Measurements from ENCODE around the gene NAA35.
"Not testable (repeated sequence)": the region's sequence is repeated elsewhere in the genome, so short reads cannot be mapped to it uniquely, and the experiment has no call there.

Gene NAA35

DNA sequence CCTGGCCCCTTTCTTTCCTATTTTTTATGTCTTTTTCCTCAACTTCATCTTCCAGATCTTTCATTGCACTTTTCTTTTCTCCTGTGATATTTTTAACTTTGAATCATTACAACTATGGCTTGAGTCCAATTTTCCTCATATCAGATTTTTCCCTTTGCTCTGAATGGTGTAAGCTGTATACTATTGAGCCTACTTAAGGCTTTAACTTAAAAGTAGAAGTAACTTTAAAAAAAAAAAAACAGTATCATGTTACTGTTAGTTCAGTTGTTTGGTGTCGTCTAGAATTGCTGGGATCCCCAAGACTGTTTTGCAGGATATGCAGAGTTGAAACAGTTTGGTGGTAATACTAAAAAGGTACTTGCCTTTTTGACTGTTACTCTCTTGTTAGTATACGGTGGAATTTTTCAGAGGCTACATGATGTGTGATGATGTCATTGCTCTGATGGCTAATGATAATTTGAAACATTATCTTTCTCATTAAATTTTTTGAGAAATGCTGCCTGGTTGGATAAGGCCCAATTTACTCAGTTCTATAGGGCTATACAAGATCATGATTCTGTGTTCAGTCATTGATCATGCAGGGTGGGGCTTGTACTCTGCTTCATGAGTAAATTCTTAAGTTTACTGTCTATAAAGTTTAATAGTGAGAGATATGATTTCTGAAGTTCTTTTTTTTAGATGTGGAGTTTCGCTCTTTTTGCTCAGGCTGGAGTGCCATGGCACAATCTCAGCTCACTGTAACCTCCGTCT is 8.8 kb downstream of the NAA35 start:
- no peak for DNase-seq

DNA sequence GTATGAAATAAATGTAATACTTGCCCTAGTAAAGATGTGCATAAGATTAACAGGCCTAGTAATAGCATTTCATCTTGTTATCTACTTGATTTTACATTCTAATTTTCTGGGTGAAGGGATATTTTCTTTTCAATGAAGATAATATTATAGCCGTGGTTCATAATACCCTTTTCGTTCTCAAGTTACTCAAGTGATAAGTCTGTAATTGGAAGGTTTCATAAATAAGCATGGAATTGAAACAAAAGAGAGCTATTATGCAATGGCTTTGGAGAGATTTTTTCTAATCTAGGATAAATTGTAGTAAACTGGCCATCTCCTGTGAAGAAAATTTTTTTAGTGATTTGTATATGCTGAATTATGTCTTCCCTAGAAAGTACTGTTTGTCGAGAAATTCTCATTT is 19.0 kb downstream of the NAA35 start:
- DNase-seq, result no peak

DNA sequence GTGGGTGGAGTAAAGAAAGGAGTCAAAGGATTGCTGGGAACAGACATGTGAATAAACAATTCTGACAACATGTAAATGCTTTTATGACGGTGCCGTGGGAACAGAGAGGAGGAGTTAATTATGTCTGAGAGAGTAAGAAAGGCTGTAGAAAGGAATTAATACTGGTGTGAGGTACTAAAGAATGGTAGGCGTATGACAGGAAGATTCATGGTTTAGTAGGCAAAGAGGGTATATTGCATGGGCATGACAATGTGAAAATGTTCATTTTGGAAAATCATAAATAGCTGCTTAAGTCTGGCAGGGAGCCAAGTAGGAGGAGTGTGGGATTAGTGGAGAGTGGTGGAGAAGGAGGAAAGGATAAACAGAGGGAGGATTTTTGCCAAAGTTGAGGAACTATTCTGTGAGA is 19.7 kb downstream of the NAA35 start:
- peak; percentile 7 for DNase-seq

DNA sequence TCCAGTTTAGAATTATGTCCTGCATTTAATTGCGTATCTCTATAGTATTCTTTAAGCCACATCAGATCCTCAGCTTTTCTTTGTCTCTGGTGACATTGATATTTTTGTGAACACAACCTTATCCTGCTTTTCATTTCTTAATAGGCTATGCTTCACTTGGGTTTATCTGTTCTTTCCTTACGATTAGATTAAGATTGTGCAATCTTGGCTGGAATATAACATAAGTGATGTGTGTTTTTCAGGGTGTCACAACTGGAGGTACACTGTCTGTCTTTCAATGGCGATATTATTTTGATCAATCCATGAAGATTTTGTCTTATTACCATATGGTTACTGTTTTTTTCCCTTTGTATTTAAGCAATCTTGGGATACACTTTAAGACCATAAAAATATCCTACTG is 23.6 kb downstream of the NAA35 start:
- no peak for DNase-seq

DNA sequence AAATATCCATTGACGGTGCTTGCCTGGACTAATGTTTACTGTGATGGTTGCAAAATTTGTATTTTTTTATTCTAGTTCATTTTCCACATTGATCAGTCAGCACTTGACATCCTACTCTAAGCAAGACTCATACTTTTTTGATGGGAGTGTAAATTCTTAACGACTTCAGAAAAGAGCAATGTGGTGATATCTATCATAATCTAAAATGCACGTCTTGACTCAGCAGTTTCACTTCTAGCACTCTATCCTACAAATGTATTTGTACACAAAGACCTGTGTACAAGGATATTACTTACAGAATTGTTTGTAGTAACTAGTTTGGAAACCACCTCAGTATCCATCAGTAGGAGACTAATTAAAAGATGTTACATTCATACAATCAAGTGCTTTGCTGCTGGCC is 24.0 kb downstream of the NAA35 start:
- DNase-seq, result no peak

DNA sequence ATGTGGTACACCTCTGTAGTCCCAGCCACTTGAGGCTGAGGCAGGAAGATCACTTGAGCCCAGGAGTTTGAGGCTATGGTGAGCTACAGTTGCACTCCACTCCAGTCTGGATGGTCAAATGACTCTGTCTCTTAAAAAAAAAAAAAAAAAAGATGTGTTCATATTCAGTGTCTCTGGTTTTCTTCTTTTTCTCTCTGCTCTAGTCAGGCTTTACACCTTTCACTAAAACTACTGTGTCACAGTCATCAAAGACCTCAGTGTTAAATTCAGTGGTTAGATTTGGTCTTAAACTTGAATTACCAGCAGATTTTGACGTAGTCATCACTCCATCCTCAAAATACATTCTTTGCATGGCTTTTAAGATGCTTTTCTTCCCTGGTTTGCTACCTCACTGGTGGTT is 28.8 kb downstream of the NAA35 start:
- no peak for DNase-seq

DNA sequence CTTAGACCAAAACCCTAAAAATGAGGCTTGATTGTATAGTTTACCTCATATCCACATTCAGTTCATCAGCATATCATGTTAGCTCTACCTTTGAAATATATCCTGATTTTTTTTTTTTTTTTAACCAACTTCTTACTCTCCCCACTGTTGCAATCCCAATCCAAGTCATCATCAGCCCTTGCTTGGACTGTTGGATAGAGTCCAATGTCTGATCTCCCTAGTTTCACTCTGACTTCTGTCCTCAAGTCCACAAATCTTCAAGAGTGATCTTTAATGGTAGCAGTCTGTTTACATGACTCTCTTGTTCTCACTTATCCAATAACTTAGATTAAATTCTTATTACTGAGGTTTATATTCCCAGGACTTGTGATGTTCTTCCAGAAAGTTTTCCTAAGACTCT is 30.8 kb downstream of the NAA35 start:
- DNase-seq, result no peak

DNA sequence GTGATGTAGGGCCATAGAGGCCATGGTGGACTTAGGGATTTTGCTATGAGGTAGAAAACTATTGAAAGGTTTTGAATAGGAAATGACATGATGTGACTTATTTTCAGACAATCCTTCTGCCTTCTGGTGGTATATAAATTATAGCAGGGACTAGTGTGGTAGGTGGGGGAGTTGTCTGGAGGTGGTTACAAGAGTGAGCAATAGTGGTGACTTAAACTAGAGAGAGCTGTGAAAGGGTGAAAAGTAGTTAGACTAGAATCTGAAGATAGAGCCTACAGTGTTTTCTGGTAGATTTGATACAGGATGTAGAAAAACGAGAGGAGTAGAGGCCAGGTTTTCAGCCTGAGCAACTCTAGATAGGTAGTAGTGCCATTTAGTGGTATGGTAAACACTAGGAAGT is 32.3 kb downstream of the NAA35 start:
- no peak for DNase-seq

DNA sequence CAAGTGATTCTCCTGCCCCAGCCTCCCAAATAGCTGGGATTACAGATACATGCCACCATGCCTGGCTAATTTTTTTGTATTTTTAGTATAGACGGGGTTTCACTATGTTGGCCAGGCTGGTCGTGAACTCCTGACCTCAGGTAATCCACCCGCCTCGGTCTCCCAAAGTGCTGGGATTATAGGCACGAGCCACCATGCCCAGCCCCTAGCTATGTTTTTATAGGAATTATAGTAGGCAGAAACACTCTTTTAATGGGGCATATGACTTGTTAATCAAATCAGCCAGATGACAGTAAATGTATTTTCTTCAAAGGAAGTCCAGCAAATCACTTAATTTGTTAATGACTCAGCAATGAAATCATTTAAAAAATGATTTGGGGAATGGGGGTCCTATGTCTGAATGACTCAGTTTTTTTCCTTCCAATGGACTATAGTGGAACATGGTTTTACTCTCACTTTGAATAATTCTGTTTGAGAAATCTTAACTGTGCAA is 33.2 kb downstream of the NAA35 start:
- DNase-seq, result not testable (repeated sequence)

DNA sequence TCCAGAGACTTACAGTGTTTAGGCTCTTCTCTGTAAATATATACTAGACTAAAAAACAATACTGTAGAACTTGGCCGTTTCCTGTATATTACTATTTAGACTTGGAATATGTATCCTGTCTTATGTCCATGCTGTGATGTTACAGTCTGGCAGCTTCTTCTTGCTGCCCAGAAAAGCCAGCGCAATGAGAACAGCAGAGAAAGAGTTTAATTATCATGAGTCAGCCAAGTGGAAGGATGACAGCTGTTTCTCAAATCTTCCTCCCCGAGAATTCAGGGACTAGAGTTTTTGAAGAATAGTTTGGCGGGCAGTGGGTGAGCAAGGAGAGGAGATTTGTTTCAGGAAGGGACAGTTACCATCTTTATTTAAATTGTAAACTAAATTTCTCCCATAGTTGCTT is 37.5 kb downstream of the NAA35 start:
- peak; percentile 17 for DNase-seq

DNA sequence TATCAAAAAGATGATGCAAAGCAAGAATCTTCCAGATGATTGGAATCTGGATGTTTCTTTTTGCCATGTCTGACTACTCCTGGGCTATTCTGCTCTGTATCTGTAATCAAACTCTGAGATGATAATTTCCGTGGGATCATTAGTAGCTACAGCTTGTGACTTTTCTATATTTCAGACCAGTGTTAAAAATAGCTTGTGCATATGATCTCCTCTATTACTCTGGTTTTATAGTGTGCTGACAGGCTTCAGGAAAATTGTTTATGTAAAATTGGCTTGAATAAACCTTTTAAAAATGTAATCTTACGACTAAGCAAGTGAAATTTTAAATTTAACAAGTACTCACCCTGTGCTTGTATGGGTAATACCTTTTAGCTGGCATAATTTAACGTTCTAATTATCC is 40.4 kb downstream of the NAA35 start:
- DNase-seq, result no peak

DNA sequence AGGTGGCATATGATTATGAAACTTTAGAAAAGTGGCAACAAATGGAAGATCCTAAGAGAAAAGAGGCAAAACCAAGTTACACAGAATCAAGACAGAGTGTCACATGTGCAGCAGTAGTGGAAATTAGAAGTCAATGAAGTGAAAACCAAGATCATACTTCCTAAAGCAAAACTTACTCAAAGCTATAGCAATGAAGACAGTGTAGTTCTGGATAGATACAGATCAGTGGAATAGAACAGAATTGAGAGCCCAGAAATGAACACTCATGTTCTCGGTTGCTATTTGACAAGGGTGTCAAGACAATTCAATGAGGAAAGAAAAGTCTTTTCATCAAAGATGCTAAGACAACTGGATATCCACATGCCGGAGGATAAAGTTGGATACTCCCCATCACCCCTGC is 43.5 kb downstream of the NAA35 start:
- DNase-seq, result no peak

DNA sequence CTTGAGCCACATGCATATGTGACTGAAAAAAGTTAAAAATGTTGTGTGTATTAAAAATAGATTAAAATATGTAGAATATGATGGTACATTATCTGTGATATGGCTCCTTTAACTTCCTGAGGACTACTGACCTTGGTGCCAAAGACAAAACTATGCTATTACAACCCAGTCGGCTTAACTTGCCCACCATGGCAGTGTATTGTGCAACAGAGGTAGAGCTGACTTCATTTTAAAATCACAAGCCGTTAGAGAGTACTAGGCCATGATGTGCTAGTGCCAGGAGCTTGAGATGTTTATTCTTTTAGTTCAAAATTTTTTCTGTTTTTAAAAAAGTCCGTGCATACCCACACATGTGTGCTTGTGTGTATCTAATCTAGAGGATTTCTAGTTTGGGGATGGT is 46.3 kb downstream of the NAA35 start:
- no peak for DNase-seq

DNA sequence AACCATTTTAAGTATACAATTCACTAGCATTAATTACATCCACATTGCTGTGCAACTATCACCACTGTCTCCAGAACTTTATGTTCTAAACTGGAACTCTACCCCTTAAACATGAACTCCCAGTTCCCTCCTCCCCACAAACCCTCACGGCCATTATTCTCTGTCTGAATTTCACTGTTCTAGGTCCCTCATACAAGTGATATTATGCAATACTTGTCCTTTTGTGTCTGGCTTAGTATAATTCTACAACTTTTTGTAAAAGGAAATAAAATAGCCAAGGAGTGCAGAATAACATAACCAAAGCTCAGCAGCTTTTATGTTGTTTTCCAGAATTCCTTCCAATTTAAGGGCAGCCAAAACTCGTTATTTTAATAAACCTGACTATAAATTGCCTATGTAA is 53.2 kb downstream of the NAA35 start:
- no peak for DNase-seq

DNA sequence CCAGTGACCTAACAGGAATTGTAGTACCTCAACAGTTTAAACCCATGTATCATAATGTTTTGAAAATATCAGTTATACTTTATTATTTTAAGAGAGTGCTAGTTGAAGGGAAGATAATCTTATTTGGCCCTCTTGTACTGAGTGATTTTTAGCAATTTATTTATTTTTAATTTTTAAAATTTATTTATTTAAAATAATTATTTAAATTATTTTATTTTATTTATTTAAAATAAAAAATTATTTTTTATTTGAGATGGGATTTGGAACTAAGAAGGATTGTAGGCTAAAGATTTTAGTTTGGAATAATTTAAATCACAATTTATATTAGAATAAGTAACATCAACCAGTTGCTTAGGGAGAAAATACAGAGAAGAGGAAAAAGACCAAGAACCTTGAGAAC is 54.2 kb downstream of the NAA35 start:
- no peak for DNase-seq

DNA sequence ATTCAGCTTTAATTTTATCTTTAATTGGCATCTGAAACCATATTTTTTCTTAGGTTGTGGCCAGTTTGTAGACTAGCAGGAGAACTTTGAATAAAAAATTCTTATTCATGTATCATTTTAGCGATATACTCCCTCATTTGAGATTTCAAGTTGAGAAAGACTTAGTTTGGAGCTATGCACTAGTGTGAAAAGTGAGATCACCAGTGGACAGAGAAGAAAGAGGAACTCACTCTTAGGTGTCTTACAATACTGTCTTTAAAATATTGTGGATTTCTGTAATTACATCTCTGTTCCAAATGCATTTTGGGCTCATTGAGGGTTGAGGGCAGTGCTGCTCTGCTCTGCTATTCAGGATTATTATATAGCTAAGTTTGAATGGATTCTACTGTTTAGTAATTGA is 54.7 kb downstream of the NAA35 start:
- no peak for DNase-seq

DNA sequence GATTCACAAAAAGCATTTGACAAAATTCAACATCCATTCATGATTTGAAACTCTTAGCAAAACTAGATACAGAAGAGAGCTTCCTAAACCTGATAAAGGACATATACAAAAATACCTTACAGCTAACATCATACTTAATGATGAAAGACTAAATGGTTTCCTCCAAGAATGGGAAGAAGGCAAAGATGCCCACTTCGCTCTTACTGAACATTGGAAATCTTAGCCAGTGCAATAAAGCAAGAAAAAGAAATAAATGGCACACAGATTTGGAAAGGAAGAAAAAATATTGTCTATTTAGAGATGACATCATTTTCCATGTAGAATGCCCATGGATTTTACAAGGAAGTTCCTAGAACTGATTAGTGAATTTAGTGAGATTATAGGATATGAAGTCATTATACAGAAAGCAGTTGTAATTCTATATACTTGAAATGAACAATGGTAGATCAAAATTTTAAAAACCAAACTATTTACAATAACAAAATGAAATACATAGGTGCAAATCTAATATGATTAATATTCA is 64.4 kb downstream of the NAA35 start:
- DNase-seq, result no peak

DNA sequence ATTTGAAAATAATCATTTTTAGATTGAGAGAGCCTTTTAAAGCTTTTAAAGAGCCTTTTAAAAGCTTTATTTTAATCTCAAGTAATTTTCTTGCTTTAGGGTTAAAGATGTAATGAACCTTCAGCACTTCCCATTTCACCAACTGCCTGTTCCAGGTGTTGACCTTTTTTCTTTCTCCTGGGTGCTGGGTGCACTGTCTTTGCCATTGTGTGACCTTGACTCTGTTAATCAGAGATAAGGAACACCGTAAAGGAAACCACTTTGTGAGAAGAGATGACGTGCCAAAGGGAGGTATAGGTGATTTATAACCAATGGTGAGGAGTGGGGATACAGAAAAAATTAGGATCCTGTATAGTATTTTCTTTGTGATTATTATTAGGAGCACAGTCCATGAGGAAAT is 68.2 kb downstream of the NAA35 start:
- DNase-seq, result no peak

DNA sequence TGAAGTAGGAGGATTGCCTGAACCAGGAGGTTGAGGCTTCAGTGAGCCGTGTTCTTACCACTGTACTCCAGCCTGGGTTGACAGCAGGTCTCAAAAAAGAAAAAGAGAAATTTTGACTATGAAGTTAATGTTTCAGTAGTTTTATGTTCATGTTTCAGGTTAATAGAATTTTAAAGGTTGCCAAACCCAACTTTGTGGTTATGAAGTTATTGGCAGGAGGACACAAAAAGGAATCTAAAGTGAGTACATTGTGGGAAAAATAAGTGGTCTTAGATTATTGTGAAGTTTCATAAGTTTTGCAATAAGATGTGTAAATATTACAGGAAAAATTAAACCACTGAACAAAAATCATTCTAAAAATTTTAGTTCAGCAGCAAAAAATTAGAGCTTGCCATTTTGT is 79.8 kb downstream of the NAA35 start:
- DNase-seq, result no peak

DNA sequence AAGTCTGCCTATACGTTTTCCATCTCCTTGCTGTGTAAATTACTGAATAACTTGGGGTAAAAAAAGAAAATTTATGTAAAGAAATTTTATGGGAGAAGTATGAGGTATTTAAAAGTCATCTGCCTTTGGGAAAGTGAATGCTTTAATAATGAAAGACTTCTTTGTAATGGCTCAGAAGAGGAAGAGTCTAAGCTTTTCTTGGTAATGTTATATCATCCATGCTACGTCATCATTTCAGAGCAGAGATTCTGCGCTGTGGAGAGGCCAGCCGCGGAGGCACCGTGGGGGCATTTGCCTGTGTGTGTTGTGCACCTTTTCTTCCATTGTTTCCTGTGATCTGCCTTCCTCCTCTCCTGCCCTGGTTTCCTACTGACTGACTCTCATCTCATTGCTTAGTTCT is 80.2 kb downstream of the NAA35 start:
- no peak for DNase-seq

DNA sequence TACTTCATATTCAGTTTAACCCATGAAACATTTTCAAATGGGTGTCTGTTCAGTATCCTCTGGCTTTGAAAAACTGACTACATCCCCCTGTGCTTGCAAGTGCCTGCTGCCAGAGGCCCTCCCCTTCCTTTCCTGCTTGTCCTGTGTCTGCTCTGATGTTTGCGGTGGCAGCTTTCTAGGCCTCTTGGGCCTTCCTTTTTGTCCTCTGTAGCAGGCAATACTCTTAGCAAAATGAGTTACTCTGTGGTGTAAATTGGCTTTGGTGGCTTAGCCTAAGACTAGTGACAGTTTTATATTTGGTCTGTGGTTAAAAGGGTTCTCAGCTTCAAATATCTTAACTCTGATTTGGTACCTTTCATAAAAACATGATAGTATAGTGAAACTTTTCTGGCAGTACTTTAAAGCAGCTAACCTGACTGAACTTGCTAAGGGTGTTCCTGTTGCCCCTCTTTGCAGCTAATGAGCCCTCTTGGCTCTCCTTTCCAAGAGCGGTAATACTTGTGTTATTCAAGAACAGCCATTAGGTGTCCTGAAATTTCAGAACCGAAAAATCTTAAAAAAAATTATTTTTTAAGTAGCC is 81.8 kb downstream of the NAA35 start:
- DNase-seq, result no peak

DNA sequence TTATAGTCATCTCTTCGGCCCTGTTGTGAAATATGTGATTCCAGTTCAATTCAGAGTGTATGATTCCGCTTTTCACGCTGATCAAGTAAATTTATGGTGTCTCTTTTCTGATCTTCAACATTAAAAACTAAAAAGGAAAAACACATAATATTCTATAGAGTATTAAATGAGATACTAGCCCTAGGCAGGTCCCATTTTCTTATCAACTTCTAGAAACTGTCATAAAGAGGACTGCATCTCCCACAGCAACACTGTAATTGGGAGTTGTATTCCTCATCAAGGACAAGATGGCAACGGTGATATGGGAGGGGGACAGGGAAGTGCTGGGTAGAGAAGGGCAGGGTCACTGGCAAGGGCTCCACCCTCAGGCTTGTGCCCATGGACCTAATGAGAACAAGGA is 86.8 kb downstream of the NAA35 start:
- no peak for DNase-seq

DNA sequence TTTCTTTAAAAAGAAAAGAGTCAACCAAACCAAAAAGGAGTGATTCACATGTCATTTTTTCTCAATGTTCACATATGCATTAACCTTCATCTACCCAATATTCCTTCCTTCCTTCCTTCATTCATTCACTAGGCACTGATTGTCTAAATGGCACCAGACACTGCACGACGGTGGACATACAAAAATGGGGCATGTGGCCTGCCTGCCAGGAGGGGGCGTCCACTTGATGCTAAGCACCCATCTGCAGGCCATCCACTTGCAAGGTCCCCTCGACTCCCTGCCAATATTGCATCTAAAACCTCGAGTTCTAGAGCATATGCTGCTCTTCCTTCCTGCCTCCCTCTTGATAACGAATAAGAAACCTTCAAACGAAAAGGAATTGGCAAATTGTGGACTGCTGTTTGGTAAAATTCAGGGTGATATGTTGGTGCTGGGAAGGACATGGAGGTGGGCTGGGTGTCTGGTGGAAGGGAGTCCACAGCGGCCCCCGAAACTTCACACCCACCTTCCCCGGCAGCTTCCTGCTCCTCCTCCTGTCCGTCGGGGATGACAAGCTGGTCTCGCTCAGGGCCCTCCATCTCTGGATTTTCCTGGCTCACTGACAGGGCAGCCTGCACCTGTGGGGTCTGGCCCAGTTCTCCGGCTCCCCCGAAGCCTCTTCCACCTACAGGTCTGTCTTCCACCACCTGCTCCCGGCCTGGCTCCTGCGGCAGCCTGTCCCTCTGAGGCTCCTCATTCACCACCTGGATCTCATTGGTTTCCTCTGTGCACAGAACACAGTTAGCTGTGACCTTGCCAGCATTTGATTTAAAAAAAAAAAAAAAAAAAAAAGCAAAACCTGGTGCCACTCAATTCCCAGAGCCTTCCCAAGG is 94.2 kb downstream of the NAA35 start:
- peak; percentile 52 for DNase-seq
